Left ventricle myocardium superior (tissue), 1 donor: ENCODE data around the gene UNC13D. TPM values are rescaled to one million over a fixed set of nuclear protein-coding genes. Genes with fewer than 3 reads are reported as not detected.
"Not testable (repeated sequence)": the region's sequence is repeated elsewhere in the genome, so short reads cannot be mapped to it uniquely, and the experiment has no call there.

Source experiments
- ATAC-seq: fragments of 200-7000 bp; cut with Tn5 transposase; one replicate; pipeline ENCODE4 v1.9.1; 2020; ENCODE audit warnings: mild to moderate bottlenecking, moderate library complexity
- DNase-seq: peaks from one replicate; pipeline ENCODE4 v3.0.0-alpha.2; 2020
- intact Hi-C: fragments of 100-400 bp; cut with micrococcal nuclease; formaldehyde crosslinking; loops from one replicate; pipeline ENCODE4 v1.11.0; 2022
- microRNA-seq: library from miRNA; unstranded; fragments of <30 nt; microRNA quantifications from one replicate; pipeline ENCODE4 v1.2.0, GENCODE V29; 2020; ENCODE audit warnings: borderline number of aligned reads
- total RNA-seq: library from RNA; stranded (reverse); fragmentation: NEBNext Ultra II Directional; extraction: Animal tissue kit (Norgen Biotek cat#: 25700); gene quantifications from one replicate; pipeline ENCODE4 v1.2.1, GENCODE V29; 2021
- donor health status: DM: no; HTN: yes; CAD: no; lungs with severe emphysema.

Gene UNC13D
- total RNA-seq, 1 donor from 2014 or later: 8.6 TPM

DNA sequence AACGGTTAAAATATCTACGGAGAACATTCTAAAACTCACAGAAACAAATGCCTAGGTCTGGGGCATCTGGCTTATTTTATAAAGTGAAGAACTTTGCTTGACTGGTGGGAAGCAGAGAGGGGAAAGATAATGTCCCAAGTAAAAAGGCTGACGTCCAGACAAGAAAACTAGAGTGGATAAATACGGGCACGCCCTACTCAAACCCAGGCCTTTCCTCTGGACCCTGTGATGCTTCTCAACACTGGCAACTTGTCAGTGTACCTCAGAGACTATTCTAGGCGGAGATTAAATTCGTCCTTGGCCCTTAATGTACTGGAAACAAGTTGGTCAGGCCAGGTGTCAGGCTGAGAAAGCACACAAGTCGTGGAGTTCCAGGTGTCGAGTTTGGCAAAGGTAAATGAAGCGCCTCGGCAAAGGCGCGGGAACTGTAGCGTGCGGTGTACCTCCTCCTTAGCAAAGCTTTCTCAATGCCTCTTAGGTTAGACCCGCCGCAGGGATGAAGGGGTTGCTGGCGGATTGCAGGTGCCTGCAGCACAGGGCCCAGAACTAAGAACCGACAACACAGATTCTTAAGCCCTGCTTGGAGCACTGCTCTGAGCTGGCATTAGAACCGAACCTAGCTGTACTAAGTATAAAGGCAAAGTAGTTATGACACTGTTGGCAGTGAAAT lies 60.3 kb downstream of the UNC13D start:
- peak; percentile 1 for ATAC-seq
- intact Hi-C loops: no loop called here

DNA sequence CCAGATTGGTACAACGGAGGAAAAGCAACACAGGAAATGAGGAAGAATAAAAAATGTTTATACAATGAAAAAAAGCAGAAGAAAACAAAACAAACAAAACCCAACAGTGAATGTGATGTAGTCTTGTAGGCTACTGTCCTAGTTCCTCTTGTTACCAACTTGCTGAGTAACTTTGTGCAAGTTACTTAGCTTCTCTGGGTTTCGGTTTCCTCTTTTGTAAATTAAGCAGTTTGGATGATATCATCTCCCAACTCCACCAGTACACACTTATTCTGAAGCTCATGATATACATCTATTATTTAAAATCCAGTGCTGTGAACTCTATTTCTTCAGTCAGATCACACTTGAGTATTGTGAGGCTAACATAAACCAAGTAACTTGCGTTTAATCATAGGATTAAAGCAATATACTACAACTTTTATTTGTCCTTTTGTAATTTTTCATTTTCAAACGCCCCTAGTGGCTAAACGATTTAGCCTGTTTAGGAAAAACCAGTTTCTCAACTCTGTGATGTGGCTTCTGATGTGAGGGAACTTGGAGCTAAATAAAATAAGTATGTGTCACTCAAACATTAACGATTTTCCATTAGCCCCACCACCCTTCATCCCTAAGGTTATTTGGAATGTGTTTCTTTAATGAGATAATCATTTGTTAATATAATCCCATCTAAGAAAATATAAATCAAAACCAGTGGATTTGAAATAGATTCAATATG lies 61.0 kb downstream of the UNC13D start:
- intact Hi-C loops: no loop called here
- ATAC-seq (no peak), DNase-seq (no peak)

More for the DNA sequence above, 60.3 kb downstream of the UNC13D start:
- peak; percentile 50 for DNase-seq

DNA sequence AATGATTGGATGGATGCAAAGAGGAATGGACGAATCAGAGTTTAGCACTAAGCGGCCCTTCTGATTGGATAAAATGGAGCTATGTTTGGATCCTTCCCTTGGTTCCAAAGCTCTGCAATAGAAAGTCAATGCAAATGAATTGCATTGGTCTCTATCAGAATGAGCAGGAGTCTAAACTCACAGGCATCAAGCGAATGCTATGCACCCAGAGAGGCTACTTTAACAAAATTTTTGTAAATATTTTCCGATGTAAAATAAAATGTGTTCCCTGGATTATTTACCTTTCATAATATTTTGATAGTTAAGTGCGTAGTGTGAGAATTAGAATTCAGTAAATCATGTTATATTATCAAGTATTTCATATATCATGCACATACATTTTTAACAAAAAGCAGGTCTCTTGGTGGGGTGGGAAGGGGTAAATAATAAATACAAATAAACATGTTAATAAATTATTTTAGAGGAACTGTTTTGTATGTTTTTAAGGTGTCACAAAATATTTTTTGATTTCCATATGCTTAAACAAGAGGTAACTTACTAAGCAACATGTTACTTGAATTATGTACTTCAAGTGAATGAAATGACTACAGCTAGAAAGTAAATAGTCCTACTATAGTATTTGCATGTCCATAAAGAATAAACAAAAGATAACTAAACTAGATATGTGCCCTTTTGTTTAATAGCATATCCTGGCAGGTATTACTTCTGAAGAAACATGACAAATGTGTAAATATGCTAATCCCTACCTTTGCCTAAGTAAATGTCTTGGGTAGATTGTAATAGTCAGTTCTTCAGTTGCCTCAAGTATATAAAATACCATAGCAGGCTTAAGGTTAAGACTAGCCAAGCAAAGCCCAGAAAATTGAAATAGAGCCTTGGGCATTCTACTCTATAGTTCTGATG lies 64.0 kb downstream of the UNC13D start:
- ATAC-seq: no peak
- intact Hi-C loops: no loop called here

GRCh38 chr17:75779250-75779986 lies 64.8 kb downstream of the UNC13D start:
- intact Hi-C loops: no loop called here
- ATAC-seq: peak; percentile 80
- DNase-seq: peak; percentile 97

More for the DNA sequence above, 64.0 kb downstream of the UNC13D start:
- DNase-seq: no peak

DNA sequence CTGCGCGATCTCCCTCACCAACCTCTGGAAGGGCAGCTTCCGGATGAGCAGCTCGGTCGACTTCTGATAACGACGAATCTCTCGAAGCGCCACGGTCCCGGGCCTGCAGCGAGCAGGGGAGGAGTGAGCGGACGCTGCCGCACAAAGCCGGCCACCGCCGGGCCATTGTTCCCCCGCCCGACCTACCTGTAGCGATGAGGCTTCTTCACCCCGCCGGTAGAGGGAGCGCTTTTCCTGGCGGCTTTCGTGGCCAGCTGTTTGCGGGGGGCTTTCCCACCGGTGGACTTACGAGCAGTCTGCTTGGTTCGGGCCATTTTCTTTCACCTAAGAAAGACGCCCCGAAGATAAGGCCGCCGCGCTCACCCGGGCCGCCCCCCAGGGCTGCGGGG lies 65.3 kb downstream of the UNC13D start:
- intact Hi-C loops: no loop called here
- ATAC-seq: peak; percentile 3

GRCh38 chr17:75778066-75778860 lies 65.9 kb downstream of the UNC13D start:
- intact Hi-C loops, DNase-seq, ATAC-seq: not testable (repeated sequence)

More for the DNA sequence above, 65.3 kb downstream of the UNC13D start:
- DNase-seq: no peak

DNA sequence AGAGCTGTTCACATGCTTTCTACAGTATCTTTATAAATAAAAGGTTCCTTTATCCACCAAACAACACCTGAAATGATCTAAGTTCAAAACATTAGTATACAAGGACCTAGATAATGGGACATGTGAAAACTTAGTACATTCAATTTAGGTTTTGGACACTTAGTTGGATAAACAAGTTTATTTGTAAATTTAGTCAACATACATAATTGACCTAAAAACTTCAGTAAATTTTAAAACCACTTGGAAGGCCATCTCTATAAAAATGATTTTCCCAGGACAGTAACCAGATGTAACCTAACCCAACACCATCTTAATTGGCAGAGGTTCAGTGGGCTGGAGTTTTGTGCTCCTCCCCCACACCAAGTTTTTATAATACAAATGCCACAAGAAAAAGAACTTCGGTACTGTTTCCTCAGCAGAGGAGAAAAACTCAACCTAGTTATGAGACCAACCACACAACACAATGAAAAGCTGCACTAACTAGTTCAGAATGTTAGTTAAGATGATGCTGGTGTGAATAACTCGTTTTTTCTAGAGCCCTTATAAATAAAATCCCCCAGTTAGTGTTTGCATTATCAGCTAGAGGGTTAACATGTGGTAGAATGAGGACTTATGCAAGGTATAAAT lies 66.8 kb downstream of the UNC13D start:
- ATAC-seq (no peak), DNase-seq (no peak)
- intact Hi-C loops: no loop called here

Small RNA genes lying within 50 kb of the gene (microRNA-seq; reads per million reads assigned to microRNA genes)
- gene MIR4738: not detected

Other genes starting within 250 kb of the UNC13D start
- gene SMIM5, start 211.0 kb downstream of the UNC13D start, total RNA-seq: 15.8 TPM
- 14.3 TPM for gene RECQL5, start 177.2 kb downstream of the UNC13D start, total RNA-seq
- gene SAP30BP, start 177.1 kb downstream of the UNC13D start, total RNA-seq: 47.8 TPM
- 8.8 TPM for gene ITGB4, start 122.9 kb downstream of the UNC13D start, total RNA-seq
- 20.2 TPM for gene GALK1, start 79.2 kb downstream of the UNC13D start, total RNA-seq
- gene UNK, start 59.6 kb downstream of the UNC13D start, total RNA-seq: 14.8 TPM
- 152 TPM for gene WBP2, start 10.9 kb upstream of the UNC13D start, total RNA-seq
- gene TRIM47, start 34.2 kb upstream of the UNC13D start, total RNA-seq: 24.4 TPM
- 11.4 TPM for gene TRIM65, start 52.5 kb upstream of the UNC13D start, total RNA-seq
- 124 TPM for gene MRPL38, start 60.5 kb upstream of the UNC13D start, total RNA-seq
- gene FBF1, start 96.6 kb upstream of the UNC13D start, total RNA-seq: 4.2 TPM
- gene ACOX1, start 134.8 kb upstream of the UNC13D start, total RNA-seq: 101 TPM
- gene TEN1, start 134.8 kb upstream of the UNC13D start, total RNA-seq: 6.6 TPM
- 2.6 TPM for gene CDK3, start 156.5 kb upstream of the UNC13D start, total RNA-seq
- 0.07 TPM for gene EVPL, start 182.9 kb upstream of the UNC13D start, total RNA-seq
- 66.1 TPM for gene SRP68, start 228.1 kb upstream of the UNC13D start, total RNA-seq
- gene GALR2, start 230.4 kb upstream of the UNC13D start, total RNA-seq: not detected
- gene ZACN, start 234.8 kb upstream of the UNC13D start, total RNA-seq: not detected